Measurements from ENCODE around the gene PON2. TPM values are rescaled to one million over a fixed set of nuclear protein-coding genes. Genes with fewer than 3 reads are reported as not detected.

The PON2 gene
- total and polyA plus RNA-seq, 2 of the 13 experiments (the other 11 are each of a cell fraction or from before 2014, with no cell fraction given): 202 to 217 TPM

GRCh38 chr7:95478272-95479037 is 43.6 kb upstream of the PON2 start (continued):
- TF ChIP-seq ZNF276 (CRISPR knock-in tag; IDR thresholded peaks at IDR 0.05; ENCODE audit: low read depth): no peak
- no peak for TF ChIP-seq CEBPB (IDR thresholded peaks at IDR 0.05; ENCODE audit: borderline replicate concordance, low read depth, low read length)
- TF ChIP-seq ATM (IDR thresholded peaks at IDR 0.05; ENCODE audit: borderline replicate concordance): no peak
- no peak for TF ChIP-seq MXI1 (IDR thresholded peaks at IDR 0.05; ENCODE audit: borderline replicate concordance, low read depth, low read length)
- TF ChIP-seq, protein P1, sequence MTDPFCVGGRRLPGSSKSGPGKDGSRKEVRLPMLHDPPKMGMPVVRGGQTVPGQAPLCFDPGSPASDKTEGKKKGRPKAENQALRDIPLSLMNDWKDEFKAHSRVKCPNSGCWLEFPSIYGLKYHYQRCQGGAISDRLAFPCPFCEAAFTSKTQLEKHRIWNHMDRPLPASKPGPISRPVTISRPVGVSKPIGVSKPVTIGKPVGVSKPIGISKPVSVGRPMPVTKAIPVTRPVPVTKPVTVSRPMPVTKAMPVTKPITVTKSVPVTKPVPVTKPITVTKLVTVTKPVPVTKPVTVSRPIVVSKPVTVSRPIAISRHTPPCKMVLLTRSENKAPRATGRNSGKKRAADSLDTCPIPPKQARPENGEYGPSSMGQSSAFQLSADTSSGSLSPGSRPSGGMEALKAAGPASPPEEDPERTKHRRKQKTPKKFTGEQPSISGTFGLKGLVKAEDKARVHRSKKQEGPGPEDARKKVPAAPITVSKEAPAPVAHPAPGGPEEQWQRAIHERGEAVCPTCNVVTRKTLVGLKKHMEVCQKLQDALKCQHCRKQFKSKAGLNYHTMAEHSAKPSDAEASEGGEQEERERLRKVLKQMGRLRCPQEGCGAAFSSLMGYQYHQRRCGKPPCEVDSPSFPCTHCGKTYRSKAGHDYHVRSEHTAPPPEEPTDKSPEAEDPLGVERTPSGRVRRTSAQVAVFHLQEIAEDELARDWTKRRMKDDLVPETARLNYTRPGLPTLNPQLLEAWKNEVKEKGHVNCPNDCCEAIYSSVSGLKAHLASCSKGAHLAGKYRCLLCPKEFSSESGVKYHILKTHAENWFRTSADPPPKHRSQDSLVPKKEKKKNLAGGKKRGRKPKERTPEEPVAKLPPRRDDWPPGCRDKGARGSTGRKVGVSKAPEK (CRISPR knock-in tag; IDR thresholded peaks at IDR 0.05; ENCODE audit: borderline replicate concordance): peak; percentile 24; the same call in 1 of the 2 replicates
- TF ChIP-seq SMAD9 (CRISPR knock-in tag; IDR thresholded peaks at IDR 0.05): no peak
- peak; percentile 31; the same call in 1 of the 2 replicates for TF ChIP-seq ZNF331 (CRISPR knock-in tag; IDR thresholded peaks at IDR 0.05)
- no peak for TF ChIP-seq HES4 (CRISPR knock-in tag; IDR thresholded peaks at IDR 0.05; ENCODE audit: borderline replicate concordance)
- TF ChIP-seq, protein P2, sequence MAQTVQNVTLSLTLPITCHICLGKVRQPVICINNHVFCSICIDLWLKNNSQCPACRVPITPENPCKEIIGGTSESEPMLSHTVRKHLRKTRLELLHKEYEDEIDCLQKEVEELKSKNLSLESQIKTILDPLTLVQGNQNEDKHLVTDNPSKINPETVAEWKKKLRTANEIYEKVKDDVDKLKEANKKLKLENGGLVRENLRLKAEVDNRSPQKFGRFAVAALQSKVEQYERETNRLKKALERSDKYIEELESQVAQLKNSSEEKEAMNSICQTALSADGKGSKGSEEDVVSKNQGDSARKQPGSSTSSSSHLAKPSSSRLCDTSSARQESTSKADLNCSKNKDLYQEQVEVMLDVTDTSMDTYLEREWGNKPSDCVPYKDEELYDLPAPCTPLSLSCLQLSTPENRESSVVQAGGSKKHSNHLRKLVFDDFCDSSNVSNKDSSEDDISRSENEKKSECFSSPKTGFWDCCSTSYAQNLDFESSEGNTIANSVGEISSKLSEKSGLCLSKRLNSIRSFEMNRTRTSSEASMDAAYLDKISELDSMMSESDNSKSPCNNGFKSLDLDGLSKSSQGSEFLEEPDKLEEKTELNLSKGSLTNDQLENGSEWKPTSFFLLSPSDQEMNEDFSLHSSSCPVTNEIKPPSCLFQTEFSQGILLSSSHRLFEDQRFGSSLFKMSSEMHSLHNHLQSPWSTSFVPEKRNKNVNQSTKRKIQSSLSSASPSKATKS (CRISPR knock-in tag; IDR thresholded peaks at IDR 0.05): no peak
- TF ChIP-seq, protein P3, sequence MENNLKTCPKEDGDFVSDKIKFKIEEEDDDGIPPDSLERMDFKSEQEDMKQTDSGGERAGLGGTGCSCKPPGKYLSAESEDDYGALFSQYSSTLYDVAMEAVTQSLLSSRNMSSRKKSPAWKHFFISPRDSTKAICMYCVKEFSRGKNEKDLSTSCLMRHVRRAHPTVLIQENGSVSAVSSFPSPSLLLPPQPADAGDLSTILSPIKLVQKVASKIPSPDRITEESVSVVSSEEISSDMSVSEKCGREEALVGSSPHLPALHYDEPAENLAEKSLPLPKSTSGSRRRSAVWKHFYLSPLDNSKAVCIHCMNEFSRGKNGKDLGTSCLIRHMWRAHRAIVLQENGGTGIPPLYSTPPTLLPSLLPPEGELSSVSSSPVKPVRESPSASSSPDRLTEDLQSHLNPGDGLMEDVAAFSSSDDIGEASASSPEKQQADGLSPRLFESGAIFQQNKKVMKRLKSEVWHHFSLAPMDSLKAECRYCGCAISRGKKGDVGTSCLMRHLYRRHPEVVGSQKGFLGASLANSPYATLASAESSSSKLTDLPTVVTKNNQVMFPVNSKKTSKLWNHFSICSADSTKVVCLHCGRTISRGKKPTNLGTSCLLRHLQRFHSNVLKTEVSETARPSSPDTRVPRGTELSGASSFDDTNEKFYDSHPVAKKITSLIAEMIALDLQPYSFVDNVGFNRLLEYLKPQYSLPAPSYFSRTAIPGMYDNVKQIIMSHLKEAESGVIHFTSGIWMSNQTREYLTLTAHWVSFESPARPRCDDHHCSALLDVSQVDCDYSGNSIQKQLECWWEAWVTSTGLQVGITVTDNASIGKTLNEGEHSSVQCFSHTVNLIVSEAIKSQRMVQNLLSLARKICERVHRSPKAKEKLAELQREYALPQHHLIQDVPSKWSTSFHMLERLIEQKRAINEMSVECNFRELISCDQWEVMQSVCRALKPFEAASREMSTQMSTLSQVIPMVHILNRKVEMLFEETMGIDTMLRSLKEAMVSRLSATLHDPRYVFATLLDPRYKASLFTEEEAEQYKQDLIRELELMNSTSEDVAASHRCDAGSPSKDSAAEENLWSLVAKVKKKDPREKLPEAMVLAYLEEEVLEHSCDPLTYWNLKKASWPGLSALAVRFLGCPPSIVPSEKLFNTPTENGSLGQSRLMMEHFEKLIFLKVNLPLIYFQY (CRISPR knock-in tag; IDR thresholded peaks at IDR 0.05; ENCODE audit: borderline replicate concordance): no peak
- no peak for TF ChIP-seq PAF1 (CRISPR knock-in tag; IDR thresholded peaks at IDR 0.05)
- no peak for TF ChIP-seq ZNF543 (CRISPR knock-in tag; IDR thresholded peaks at IDR 0.05)
- no peak for TF ChIP-seq SP2 (CRISPR knock-in tag; IDR thresholded peaks at IDR 0.05)
- TF ChIP-seq LBX2 (CRISPR knock-in tag; IDR thresholded peaks at IDR 0.05; ENCODE audit: borderline replicate concordance): no peak
- TF ChIP-seq ZNF761 (CRISPR knock-in tag; conservative IDR thresholded peaks at IDR 0.05): no peak
- peak; percentile 68 for TF ChIP-seq RFX3 (CRISPR knock-in tag; IDR thresholded peaks at IDR 0.05)
- peak; percentile 45 for TF ChIP-seq SAP130 (CRISPR knock-in tag; IDR thresholded peaks at IDR 0.05; ENCODE audit: low read depth)
- TF ChIP-seq GATA4 (IDR thresholded peaks at IDR 0.05; ENCODE audit: borderline replicate concordance, low read depth): no peak

Data from HepG2 (cell line).